Esophagus mucosa (tissue), 1 donor: ENCODE measurements around the gene TRNP1. TPM values are rescaled to one million over a fixed set of nuclear protein-coding genes. Genes with fewer than 3 reads are reported as not detected.
"Not testable (repeated sequence)": the region's sequence is repeated elsewhere in the genome, so short reads cannot be mapped to it uniquely, and the experiment has no call there.

Experiments used
- ATAC-seq: fragments of 200-7000 bp; cut with Tn5 transposase; one replicate; pipeline ENCODE4 v1.9.1; 2020
- total RNA-seq: library from RNA; stranded (reverse); gene quantifications from one replicate; pipeline ENCODE4 v1.2.4, GENCODE V29; 2023
- donor health status: DM: yes; HTN: yes; CAD: no.

The TRNP1 gene, protein sequence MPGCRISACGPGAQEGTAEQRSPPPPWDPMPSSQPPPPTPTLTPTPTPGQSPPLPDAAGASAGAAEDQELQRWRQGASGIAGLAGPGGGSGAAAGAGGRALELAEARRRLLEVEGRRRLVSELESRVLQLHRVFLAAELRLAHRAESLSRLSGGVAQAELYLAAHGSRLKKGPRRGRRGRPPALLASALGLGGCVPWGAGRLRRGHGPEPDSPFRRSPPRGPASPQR
- 75.0 TPM for total RNA-seq

DNA sequence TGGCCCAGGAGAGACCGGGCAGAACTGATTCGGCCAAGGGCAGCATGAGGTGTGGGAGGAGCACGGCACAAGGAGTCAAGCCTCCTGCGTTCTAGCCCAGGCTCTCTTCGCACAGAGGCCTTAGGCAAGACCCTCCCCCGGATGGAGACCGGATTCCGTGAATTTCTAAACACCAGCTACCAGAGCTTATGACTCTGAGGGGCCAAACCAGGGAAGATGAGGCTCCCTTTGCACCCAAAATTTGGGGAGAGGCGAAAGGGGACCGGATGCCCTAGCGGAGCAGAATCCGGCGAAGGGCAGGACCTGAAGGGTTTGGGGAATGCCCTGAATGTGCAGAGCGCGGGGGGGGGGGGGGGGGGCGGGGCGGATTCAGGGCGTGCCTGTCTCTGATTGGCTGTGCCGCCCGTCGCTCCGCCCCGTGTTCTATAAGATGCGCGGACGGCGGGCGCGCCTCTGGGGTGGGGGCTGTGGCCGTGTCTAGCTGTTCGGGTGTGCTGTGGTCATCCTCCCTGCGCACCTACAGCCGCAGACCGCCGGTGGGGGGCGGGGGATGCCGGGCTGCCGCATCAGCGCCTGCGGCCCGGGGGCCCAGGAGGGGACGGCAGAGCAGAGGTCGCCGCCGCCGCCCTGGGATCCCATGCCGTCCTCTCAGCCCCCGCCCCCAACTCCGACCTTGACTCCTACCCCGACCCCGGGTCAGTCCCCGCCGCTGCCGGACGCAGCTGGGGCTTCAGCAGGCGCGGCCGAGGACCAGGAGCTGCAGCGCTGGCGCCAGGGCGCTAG, at the start of gene TRNP1:
Gene TRNP1 (plus strand): TSS at position 456 of the 783 bp plus-strand sequence. CDS start 95 bp downstream, at position 551.
- ATAC-seq: peak; percentile 63

DNA sequence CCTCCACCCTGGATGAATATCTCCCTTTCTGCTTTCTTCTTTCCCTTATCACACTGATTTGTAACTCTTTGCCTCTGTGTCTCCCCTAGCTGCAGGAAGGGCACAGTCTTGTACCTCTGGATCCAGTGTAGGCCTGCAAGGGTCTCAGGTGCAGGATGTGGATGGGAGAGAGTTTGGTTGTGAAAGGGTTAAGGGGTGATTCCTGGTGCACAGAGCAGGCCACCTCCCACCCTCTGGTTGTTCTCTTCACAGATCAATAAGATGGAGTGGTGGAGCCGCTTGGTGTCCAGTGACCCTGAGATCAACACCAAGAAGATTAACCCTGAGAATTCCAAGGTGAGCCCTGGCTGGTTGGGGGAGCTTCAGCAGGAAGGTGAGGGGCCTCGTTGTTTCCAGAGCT, 48.4 kb upstream of the TRNP1 start:
- ATAC-seq: no peak

DNA sequence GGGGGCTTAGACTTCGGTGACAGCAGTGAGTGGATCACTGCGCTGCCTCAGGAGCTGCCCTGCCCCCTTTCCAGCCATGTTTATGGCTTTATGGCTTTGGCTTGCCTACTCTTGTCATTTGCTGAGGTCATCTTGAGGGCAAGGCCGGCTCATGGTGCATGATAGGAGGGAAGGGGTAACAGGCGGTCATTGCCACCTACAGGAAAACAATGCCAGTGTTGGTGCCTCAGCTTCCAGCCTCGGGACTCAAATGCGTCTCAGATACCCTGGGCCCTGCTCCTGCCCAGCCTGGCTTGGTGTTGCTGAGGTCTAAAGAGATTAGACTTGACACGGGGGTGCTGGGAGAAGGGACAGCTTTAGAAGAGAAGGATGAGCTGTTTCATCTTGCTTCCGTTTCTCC, 47.8 kb upstream of the TRNP1 start:
- ATAC-seq: no peak

DNA sequence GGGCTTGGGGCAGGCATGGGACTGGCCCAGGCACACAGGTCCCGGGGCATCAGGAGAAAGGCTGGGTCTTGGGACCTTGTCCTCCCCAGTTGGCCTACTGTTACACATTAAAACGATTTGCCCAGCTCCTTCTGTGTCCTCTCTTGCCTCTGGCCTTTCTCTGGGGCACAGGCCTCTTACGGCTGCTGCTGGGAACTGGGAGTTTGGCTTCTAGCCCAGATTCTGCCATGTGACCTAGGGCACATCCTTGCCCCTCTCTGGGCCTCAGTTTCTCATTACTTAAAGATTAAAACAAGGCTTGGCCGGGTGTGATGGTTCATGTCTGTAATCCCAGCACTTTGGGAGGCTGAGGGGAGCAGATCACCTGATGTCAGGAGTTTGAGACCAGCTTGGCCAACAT, 47.2 kb upstream of the TRNP1 start:
- ATAC-seq: no peak

DNA sequence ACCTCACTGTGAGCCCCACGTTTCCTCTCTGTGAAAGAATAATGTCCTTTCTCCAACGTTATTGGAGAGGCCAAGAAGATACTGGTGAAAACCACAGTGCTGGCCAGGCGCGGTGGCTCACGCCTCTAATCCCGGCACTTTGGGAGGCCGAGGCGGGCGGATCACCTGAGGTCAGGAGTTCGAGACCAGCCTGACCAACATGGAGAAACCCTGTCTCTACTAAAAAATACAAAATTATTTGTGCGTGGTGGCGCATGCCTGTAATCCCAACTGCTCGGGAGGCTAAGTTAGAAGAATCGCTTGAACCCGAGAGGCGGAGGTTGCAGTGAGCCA, 44.8 kb upstream of the TRNP1 start:
- ATAC-seq: not testable (repeated sequence)

DNA sequence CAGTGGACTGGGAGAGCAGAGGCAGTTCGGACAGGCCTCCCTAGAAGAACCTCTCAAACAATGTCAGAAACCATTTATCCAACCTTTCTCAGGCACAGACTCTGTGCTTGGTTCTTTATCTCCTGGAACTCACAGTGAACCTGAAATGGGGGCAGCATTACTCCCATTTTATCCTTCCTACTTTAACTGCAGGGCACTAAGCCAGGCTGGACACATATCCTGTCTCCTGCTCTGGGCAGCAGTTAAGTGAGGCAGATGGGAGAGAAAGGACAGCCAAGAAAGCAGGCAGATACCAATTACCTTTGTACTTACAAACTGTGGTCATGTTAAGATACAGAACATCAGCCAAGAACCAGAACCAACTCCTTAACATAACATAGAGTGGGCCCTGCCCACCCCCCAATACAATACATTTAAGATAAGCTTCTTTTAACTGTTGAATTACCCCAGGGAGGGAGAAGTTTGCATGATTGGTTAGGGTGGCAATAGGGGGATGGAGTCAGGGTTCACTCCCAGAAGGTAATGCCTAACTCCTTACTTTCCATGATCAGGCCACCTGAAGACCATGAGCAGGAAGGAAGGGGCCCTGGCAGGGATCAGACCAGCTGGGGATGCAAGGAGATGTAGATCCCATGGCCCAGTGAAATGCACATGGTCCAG, 44.1 kb upstream of the TRNP1 start:
- no peak for ATAC-seq

DNA sequence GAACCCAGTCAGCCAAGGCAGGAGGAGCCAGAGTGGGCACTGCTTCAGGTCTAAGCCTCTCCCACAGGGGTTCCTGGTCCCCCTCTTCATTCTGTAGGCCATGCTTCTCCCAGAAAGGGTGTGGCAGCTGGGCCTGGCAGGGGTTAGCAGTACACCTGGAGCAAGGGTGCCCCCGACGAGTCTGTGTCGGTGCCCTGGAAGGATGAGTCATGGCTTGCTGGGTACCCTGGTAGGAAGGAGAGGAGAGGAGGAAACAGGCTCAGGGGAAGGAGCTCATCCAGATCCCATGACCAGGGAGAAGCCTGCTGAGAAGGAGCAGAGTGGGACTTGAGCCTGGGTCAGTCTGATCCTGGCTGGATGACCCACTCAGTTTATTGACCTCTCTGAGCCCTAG, 43.6 kb upstream of the TRNP1 start:
- peak; percentile 35 for ATAC-seq

DNA sequence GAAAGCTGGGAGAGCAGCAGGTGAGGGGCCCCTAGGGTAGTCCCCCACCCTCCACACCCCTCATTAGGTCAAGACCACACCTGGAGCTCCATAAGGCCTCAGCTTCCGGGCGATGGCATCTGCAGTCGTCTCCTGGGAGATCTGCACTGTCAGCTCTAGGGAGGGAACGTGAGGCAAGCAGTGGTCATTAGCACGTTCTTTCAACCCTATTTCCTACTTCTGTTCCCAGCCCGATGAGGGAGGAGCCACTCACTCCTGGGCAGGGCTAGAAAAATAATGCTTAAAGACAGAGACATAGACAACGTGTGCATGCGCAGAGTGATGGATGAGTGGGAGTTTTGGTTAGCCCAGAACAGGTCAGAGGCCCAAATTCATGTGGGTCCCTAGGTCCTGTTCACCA, 42.9 kb upstream of the TRNP1 start:
- ATAC-seq: no peak

DNA sequence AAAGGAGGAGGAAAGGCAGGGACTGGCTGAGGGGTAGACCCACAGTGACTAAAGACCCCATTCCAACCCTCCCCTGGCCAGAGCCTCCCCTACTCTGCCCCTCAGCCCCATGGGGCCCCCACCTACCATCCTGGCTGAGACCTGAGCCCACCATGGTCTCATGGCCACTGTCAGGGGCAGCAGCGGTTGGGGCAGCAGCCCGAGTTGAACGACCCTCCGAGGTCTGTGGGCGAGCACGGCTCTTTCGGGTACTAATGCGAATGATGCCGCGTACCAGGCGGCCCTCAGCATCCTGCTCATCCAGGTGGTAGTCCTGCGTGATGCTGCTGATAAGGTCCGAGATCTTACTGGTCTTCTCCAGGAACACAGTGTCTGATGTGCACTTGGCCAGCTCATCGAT, 42.3 kb upstream of the TRNP1 start:
- no peak for ATAC-seq

DNA sequence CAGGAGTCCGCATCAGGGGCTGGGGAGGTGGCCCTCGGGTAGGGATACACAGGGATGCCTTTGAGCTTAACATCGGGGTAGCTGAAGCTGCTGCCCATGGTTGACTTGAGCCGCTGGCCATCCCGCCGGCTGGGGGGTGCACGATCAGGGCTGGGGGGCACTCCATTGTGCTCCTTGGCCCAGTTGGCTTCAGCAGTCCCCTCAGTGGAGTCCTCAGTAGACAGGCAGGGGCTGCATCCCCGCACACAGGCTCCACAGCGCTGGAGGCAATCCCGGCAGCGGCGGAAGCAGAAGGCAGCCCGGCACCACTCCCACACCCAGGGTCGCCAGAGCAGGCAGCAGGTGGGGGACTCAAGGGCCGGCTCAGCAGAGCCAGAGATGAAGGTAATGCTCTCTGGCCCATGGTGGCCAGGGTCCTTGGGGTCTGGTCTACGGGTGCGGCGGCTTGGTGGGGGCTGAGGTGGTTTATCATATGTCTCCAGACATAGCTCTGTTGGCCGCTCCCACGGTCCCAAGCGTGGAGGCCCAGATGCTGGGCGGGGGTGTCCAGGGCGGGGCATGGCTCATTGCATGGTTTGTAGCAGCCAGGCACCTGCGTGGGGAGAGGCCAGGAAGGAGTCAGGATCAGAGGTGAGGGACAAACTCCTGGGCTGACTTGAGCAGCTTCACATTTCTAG, 41.5 kb upstream of the TRNP1 start:
- ATAC-seq: no peak

DNA sequence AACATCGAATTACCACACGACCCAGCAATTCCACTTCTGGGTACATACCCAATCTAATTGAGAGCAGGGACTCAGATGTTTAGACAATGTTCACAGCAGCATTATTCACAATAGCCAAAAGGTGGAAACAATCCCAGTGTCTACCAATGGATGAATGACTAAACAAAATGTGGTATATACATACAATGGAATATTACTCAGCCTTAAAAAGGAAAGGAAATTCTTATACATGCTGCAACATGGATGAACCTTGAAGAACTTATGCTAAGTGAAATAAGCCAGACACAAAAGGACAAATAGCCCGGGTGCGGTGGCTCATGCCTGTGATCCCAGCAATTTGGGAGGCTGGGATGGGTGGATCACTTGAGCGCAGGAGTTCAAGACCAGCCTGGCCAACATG, 40.1 kb upstream of the TRNP1 start:
- no peak for ATAC-seq

DNA sequence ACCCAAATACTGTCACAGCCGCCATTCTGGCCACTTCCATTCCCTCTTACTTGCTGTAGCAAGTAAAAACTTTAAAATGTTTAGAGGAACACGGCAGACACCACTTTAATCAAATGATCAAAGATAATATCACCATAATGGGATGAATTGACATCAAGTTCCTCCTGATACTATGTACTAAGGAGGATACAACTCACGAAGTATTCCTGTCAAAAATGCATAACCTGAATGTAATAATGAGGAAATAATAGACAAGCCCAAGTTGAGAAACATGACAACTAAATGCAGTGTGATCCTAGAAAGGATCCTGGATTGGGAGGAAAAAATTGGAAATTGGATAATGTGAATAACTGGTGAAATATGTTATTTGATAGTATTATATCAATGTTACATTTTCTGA, 37.2 kb upstream of the TRNP1 start:
- no peak for ATAC-seq

DNA sequence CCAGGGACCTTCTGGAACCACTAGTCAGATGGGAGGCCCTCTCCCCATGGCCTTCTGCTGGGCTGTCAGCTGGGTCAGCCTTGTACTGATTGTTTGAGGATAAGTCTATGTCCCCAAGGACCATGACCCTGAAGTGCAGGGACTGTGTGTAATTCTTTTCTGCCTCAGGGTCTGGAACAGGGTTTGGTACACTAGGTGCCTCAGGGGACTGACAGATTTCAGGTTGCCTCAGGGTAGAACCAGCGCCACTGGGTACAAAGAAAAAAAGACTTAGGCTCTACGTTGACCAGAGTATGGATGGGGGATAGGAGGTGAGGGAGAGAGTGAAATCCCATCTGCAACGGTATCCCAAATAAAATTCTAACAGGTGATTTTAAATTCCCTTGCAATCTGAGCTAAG, 36.2 kb upstream of the TRNP1 start:
- ATAC-seq: no peak

DNA sequence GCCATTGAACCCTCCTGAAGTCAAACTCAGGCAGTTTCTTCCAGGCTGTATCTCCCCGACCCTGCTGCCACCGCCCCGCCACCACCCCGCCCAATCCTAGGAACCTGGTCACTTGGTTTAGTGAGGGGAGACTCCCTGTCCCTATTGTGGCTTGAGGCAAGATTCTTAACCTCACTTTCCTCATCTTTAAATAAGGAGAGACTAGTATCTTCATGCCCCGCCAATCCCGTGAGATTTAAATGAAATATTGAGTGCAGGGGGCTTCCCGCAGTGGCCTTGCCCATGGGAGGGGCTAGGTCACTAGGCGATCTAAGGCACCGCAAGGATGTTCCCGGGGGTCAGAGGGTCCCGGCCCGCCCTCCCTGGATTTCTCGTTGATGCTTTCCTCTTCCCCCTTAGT, 34.2 kb upstream of the TRNP1 start:
- no peak for ATAC-seq

DNA sequence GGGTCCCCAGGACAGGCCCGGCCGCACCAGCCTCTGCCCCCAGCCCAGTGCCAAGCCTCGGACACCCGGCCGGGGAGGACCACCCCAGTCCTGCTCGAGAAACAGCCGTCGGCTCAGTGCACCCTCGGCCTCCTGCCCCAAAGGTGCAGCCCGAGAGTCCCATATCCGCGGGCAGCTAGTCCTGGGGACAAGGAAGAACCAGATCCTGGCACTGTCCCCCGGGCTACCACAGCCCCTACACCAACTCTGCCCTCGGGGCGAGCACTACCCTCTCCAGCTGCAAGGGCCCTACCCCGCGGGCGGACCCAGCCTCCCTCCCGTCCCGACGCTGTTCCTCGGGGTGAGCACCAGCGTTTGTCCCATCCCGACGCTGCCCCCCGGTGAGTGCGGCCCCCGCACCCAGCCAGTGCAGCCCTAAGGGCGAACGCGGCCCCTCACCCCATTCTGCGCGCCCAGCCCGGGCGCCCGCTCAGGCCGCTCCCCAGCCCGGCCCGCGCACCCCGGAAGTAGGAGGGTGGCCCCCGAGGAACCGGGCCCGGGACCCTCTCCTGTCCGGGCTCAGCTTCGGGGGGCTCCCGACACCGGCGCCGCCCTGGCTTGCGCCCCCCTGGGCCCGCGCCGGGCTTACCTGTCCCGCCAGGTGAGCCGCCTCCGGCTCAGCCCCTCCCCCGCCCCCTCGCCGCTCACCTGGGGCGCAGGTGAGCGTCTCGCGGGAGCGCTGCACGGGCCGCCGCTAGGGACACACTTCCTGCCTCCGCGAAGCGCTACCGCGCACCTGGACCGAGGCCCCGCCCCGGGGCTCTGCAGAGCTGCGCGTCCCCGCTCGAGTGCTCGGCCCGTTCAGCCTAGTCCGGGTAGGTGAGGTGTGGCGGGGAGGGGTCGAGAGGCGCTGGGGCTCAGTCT, 33.5 kb upstream of the TRNP1 start, which contains the start of gene KDF1:
Gene KDF1 (minus strand): TSS at position 747 of the 903 bp plus-strand sequence. CDS start 8,088 bp downstream, outside the sequence.
- ATAC-seq: peak; percentile 96

DNA sequence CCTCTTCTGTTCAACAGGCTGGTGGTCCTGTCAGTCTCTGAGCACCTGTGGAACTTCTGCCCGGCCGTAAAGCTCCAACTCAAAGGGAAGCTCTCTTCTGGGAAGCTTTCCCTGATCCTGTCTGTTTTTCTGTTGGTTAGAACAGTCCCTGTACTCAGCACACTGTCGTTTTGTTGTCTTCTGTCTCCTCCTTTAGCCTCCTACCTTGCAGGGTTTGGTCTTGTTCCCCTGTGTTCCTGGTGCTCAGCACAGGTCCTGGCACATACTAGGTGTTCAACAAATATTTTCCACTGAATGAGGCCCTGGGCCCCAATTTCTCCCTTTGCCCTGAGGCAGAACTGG, 32.9 kb upstream of the TRNP1 start:
- no peak for ATAC-seq

DNA sequence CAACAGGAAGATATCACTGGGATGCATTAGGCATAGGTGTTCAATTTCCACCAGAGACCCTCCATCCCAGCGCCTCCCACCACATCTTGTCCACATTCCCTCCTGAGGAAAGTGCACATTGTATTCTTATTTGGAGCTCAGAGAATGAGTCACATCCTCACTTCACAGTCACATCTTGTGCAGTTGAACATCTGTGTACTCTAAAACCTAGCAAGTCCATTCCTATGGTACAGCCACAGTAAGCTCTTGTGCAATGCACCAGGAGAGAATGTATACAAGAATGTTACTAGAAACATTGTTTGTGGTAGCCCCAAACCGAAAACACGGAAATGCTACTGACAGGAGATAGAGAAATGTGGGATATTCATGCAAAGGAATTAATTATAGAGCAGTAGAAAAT, 31.7 kb upstream of the TRNP1 start:
- ATAC-seq: peak; percentile 42

DNA sequence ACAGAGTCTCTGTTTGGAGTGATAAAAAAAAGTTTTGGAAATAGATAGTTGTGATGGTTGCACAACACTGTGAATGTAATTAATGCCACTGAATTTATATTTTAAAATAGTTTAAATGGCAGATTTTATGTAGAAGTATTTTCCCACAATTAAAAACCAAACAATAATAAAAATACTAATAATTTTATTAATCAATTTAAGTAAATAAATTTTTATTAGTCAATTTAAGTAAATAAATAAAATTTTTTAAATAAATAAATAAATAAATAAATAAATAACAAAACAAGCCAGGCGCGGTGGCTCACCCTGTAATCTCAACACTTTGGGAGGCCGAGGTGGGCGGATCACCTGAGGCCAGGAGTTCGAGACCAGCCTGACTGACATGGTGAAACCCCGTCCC, 28.3 kb upstream of the TRNP1 start:
- ATAC-seq: no peak

DNA sequence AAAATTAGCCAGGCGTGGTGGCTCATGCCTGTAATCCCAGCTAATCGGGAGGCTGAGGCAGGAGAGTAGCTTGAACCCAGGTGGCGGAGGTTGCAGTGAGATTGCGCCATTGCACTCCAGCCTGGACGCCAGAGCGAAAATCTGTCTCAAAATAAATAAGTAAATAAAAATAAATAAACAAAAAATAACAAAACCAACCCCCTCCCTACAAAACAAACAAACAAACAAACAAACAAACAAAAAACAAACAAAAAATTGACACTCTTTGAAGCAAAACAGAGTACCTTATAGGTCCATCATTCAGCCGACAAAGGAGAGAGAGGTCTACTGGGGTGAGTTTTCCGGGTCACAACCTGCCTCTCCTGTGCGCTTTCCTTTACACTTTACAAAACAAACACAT, 27.9 kb upstream of the TRNP1 start:
- ATAC-seq: no peak

DNA sequence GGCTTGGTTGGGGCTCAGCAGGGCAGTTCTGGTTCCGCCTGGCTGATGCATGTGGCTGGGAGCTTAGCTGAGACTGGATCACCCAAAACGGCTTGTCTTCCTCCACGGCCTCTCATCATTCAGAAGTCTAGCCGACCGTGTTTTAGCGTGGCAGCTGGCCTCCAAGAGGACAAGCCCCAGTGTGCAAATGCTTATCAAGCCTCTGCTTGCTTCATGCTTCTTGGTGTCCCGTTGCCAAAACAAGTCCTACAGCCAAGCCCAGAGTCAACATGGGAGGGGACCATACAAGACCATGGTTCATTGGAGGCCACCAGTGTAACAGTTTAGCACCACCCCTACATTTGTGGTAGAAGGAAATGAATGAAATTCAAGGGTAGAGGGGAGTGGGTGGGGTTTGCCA, 22.7 kb upstream of the TRNP1 start:
- ATAC-seq: peak; percentile 86

DNA sequence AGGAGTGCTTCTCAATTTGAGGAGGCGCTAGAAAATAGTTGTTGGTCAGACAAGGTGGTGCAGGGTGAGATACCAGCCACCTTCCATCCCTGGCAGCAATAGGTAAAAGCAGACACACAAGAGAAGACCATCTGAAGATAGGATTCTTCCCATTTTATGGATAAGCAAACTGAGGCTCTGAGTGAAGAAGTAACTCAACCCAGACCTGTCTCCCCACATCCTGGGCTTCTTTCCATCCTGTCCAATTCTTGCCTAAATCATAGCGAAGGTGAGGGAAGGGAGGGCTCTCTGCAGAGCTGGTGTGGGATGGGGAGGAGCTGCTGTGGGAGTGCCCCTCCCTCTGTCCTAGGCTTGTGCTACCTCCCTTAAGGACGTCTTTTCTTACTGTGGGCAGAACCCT, 21.9 kb upstream of the TRNP1 start:
- ATAC-seq: peak; percentile 29

DNA sequence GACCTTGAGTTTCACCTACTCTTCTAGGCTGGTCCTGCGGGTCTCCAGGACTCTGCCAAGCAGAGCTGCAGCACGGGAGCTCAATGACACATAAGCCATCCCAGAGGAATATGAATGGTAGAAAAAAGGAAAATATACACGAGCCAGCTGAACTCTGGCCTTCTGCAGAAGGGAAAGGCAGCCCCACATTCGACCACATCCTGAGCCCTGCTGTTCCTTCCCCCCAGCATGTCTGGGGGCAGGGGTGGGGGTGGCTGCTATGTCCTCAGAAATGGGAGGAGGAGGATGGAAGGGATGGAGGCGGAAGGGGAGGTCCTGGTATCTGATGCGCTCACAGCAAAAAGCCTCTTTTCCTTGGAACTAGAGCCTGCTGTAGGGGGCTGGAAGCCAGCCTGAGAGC, 21.1 kb upstream of the TRNP1 start:
- ATAC-seq: no peak
